ENCODE data around the gene CAND2.
"Not testable (repeated sequence)": the region's sequence is repeated elsewhere in the genome, so short reads cannot be mapped to it uniquely, and the experiment has no call there.

The CAND2 gene

DNA sequence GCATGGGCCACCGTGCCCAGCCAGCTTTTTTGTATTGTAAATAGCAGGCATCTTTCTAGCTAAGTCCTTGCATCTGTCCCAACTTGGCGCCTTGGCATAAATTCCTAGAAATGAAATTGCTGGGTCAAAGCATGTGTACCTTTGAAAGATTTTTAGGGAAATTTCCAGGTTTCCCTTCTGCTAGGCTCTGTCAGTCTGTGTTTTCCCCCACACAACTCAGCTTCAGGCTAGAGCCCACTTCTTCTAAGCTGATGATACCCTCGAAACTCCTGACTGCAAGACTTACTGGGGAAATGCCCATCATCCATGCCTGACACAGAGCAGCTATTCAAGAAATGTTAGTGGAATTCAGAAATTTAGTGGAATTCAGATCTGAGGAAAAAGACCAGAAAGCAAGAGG, 55.7 kb downstream of the CAND2 start:
- in situ Hi-C loops (cut with MboI; ENCODE audit: low sequenced_read_pairs), result no loop called here

DNA sequence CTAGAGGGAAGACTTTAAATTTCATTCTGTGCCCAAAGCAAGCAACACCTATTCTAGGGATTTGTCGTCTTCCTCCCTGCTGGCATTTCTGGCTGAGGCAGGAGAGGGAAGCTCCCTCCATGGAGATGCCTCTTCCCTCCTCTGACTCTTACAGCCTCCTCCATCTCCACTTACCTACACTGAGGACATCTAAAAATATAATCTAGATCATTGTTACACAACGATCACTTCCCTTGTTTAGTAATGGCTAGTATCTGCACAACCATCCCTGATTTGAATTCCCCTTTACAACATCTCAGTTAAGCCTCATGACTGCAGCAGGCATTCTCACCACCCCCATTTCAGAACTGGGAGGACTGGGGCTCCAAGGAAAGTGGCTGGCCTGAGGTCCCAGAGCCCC, 57.4 kb downstream of the CAND2 start:
- in situ Hi-C loops (cut with MboI; ENCODE audit: low sequenced_read_pairs), result not testable (repeated sequence)

DNA sequence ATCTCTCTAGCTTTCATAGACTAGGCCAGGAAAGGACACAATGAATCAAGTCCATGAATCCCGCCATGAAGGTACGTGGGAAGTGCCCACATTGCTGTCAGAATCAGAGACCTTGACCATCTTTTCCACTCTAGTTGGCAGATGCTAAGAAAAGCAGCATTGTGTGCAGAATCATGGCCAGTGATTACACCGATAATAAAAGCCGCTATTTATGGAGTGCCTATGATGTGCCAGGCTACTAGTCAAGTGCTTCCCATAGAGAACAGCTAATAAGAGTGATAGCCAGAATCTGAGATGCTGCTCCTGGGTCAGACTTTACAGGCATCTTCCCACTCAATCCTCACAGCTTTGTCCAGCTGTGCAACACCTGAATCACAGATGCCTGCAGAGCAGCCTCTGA, 58.1 kb downstream of the CAND2 start:
- in situ Hi-C loops (cut with MboI; ENCODE audit: low sequenced_read_pairs), result no loop called here

DNA sequence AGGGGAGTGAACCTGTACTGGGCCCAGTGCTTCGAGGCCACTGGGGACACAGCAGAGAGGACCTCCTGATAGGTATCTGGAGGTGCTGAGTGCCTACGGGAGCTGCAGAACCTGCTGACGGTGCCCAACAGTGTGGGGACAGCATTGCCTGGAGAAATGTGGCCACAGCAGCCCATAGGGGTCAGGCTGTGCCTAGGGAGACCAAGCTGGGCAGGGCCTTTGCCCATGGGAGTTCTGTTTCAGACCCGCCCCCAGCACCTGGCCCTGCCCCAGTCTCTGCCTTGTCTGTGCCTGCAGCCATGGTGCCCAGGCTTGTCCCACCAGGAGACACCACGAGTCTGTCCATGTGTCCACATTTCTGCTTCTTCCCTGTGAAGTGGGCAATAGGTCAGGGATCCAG, 60.1 kb downstream of the CAND2 start:
- in situ Hi-C loops (cut with MboI; ENCODE audit: low sequenced_read_pairs), result no loop called here

DNA sequence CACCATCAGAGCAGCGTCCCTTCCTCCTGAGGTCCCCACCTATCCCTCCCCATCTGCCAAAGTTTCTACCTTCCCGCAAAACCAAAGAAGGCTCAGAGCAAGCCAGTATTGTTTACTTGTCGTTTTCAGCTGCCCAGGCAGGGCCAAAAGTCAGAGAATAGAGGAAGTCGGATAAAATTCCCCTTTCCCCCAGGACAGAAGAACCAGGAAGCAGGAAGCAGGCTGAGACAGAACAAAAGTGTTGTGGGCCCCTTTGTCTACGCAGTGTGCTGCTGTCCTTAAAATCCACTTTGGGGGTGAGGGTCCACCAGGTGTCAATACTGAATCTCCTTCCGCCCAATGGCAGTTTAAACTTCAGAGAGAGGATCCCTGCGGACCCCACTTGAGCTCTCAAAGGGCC, 63.4 kb downstream of the CAND2 start:
- in situ Hi-C loops (cut with MboI; ENCODE audit: low sequenced_read_pairs), result no loop called here

DNA sequence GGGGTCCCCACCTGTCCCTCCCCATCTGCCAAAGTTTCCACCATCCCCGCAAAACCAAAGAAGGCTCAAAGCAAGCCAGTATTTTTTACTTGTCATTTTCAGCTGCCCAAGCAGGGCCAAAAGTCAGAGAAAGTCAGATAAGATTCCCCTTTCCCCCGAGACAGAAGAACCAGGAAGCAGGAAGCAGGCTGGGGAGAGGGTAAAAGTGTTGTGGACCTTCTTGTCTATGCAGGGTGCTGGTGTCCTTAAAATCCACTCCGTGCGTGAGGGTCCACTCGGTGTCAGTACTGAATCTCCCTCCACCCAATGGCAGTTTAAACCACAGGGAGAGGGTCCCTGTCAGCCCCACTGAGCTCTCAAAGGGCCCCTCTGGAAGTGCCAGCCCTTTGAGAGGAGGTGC, 65.1 kb downstream of the CAND2 start:
- in situ Hi-C loops (cut with MboI; ENCODE audit: low sequenced_read_pairs), result no loop called here

DNA sequence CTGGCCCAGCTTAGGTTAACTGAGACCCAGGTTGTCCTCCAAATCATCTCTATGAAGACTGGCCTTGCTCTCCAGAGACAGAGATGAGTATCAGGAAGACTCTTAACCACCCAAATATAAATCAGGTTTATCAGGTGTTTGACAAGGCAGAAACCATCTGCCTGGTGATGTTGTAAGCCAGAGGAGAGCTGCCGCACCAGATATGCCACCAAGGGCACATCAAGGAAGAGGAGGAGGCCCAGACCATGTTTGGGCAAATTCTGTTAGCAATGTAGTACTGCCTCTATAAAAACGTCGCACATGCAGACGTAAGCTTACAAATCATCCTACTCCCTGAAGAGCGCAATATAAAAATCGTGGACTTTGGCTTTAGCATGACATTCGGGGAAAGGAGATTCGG, 65.9 kb downstream of the CAND2 start:
- in situ Hi-C loops (cut with MboI; ENCODE audit: low sequenced_read_pairs), result no loop called here

DNA sequence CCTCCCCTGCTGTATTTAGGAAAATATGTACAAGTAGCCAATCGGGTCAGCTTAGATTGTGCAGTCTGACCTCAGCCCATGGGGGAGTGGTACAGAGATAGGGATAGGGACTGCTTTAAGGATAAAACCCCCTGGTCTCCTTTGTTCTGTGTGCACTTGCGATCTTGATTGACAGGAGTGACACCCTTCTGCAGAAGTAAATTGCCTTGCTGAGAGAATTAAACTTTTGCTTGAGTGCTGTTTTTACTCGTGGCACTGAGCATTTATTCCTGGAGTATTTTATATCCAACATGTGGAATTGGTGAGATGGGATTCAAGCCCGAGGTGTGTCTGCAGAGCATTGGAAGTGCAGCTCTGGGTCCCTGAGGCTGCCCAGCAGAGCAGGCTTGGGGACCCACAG, 68.8 kb downstream of the CAND2 start:
- in situ Hi-C loops (cut with MboI; ENCODE audit: low sequenced_read_pairs), result no loop called here

DNA sequence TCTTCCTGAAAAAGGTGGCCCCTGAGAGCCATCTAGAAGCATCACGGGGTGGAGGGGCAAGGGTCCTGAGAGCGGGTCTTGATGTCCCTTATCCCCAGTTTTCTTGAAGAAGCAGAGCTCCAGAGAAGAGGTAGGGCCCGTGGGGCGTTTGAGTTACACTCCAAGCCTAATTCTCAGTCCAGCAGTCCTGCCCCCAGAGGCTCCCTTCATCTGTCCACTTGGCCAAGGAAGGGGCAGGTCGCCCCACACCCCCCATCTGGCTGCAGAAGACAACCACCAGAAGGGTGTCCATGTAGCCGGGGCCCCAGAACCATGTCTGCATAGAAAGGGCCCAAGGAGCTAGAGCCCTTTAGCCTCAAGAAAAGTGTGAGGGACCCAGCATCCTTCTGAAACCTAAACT, 70.4 kb downstream of the CAND2 start:
- in situ Hi-C loops (cut with MboI; ENCODE audit: low sequenced_read_pairs), result no loop called here

DNA sequence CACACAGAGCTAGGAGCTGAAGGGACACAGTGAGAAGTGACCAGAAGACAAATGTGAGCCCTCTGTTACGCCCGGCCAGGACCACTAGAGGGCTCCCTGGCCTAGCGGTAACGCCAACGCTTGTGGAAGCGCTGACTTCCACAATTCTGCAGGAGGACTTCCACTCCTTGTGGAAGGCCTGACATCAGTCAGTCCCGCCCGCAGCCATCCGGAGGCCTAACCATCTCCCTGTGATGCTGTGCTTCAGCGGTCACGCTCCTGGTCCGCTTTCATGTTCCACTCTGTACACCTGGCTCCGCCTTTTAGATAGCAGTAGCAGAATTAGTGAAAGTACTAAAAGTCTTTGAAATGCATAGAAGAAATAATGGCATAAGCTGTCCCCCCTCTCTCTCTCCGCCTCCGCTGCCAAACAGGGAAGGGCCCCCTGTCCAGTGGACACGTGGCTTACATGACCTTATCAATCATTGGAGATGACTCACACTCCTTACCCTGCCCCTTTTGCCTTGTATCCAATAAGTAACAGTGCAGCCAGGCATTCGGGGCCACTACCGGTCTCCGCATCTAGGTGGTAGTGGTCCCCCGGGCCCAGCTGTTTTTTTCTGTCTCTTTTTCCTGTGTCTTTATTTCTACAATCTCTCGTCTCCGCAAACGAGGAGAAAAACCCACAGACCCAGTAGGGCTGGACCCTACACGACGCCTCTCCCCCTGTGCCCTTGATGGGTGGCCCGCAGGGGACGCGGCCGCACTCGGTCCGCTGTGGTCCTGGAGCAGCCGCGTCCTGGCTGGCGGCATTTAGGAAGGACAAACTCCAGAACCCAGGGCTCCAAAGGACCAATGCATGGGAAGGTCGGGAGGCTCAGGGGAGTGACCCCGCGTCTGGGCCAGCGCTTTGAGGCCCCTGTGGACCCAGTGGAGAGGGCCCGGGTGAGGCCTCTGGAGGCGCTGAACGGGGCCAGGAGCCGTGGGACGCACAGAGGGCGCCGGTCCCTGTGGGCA, 71.9 kb downstream of the CAND2 start:
- in situ Hi-C loops (cut with MboI; ENCODE audit: low sequenced_read_pairs), result no loop called here

DNA sequence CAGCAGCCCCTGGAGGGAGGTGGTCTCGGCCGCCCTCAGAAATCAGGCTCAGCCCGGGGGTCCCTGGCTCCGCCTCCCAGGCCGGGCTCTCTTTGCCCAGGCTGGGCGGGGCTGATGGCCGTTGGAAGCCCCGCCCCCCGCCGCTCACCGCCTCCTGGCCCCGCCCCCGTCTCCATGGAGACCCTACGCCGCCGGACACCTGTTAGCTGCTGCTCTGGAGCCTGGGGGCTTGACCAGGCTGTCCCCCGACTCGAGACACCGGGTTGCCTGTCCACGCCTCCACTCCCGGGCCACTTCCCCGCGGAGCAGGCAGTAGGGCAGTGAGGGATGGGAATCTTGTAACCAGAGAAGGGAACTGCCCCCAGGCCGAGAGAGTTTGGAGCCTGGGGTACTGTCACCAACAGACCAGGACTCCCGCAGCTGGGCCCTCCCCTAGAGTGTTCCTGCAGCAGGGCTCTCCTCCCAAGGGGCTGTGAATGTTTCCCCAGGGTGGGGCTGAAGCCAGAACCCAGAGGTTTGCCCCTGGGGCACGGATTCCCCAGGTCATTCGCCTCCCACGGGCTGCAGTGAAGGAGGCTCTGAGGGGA, 72.6 kb downstream of the CAND2 start:
- in situ Hi-C loops (cut with MboI; ENCODE audit: low sequenced_read_pairs), result no loop called here

DNA sequence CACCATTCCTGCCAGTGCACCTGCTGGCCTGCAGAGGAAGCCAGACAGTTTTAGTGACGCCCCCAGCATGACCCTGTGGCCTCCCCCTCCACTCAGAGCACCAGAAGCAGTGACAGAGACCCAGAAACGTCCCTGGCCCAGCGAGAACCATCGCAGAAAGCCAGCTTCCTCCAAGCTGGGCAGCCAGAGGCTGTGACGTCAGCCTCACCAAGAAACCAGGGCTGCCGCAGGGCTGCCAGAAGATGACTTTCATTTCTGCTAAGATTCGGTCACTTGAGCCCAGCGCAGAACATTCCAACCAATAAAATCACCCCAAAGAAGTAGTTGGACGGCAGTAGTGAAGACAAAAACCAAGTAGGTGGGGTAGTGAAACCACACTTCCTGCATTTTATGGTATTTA, 74.5 kb downstream of the CAND2 start:
- in situ Hi-C loops (cut with MboI; ENCODE audit: low sequenced_read_pairs), result no loop called here

DNA sequence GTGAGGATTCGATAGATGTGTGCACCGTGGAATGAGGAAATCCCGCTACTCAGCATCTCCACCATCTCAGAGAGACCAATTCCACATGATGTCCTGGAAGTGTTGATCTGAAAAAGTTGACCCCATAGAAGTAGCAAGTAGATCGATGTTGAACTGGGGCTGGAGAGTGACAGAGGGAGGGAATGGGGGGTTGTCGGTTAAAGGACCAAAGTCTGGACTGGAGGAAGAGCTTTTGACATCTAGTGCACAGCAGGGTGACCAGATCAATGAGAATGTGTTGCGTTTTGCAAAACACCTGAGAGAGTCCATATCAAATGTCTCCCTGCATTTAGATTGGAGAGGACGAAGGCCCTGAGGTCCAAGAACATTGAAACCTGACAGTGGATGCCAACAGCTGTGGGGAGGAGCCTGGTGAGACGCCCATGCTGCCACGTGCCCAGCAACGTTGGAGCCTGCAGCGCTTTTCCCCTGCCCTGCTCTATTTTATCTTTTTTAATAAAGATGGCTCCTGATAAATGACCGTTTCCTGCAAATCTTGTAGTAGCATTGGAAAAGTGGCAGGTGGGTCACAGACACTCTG, 75.0 kb downstream of the CAND2 start:
- in situ Hi-C loops (cut with MboI; ENCODE audit: low sequenced_read_pairs), result no loop called here

DNA sequence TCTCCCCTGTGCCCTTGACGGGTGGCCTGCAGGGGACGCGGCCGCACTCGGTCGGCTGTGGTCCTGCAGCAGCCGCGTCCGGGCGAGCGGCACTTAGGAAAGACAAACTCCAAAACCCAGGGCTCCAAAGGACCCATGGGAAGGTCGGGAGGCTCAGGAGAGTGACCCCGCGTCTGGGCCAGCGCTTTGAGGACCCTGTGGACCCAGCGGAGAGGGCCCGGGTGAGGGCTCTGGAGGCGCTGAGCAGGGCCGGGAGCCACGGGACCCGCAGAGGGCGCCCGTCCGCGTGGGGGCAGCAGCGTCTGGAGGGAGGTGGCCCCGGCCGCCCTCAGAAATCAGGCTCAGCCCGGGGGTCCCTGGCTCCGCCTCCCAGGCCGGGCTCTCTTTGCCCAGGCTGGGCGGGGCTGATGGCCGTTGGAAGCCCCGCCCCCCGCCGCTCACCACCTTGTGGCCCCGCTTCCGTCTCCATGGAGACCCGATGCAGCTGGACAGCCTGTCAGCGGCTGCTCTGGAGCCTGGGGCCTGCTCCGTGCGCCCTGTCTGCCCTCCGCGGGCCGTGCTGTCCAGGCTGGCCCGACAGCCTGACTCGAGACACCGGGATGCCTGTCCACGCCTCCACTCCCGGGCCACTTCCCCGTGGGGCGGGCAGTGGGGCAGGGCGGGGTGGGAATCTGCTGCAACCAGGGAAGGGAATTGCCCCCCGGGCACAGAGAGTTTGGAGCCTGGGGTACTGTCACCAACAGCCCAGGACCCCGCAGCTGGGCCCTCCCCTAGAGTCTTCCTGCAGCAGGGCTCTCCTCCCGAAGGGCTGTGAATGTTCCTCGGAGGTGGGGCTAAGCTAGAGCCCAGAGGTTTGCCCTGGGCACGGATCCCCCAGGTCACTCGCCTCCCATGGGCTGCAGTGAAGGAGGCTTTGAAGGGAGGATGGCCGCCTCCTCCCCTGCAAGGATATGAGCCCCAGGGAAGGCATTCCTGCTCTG, 79.7 kb downstream of the CAND2 start:
- in situ Hi-C loops (cut with MboI; ENCODE audit: low sequenced_read_pairs), result no loop called here

DNA sequence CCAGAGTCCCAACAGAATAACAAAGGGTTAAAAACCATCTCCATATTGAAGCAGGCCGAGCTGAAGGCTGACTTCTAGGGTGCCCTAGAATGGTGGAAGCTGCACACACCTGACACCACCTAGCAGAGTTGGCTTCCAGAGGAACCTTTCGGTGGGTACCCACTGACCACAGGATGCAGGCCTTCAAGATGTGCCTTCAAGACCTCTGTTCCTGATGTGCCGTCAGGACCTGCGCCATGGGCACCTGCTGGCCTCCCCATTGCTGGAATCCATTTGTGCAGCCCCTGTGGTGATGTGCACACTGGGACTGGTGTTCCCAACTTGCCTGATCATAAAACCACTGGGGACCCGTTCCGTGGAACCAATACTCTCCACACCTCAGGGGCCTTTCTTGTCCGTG, 80.6 kb downstream of the CAND2 start:
- in situ Hi-C loops (cut with MboI; ENCODE audit: low sequenced_read_pairs), result no loop called here

DNA sequence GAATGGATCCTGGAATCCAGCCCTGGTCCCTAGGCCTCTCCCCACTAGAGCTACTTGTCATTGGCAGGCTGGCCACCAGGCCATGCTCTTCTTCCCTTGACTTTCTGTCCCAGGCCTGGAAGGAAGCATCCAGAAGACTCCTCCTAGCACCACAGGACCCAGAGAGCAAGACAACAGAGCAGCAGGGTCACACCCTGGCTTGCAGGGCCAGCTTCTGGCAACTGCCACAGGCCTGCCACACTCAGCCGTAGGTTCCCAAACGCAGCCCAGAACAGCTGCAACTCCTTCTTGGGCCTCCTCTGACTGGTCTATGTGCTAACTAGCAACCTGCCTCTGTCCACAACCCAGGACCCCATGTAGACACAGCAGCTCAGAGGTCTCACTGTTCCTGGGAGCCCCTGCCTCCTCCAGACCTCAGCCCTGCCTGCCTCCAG, 81.7 kb downstream of the CAND2 start:
- in situ Hi-C loops (cut with MboI; ENCODE audit: low sequenced_read_pairs), result no loop called here

DNA sequence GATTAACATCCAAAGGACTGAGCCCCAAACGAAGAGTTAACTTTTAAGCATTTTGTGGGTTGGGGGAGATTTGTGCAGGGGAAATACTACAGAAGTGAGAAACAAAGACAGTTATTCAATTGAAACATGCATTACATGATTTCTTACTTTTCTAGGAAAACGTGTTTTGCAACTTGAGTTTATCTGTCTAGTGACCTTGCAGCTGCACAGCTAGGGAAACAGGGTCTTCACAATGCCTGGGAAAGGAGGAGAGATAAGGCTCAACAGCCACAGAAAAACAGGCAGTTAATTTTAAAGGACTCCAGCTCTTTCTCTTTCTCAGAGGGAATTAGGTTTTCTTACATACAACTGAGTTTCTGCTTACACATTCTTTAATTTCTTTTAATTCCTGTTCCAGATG, 82.3 kb downstream of the CAND2 start:
- in situ Hi-C loops (cut with MboI; ENCODE audit: low sequenced_read_pairs), result not testable (repeated sequence)

DNA sequence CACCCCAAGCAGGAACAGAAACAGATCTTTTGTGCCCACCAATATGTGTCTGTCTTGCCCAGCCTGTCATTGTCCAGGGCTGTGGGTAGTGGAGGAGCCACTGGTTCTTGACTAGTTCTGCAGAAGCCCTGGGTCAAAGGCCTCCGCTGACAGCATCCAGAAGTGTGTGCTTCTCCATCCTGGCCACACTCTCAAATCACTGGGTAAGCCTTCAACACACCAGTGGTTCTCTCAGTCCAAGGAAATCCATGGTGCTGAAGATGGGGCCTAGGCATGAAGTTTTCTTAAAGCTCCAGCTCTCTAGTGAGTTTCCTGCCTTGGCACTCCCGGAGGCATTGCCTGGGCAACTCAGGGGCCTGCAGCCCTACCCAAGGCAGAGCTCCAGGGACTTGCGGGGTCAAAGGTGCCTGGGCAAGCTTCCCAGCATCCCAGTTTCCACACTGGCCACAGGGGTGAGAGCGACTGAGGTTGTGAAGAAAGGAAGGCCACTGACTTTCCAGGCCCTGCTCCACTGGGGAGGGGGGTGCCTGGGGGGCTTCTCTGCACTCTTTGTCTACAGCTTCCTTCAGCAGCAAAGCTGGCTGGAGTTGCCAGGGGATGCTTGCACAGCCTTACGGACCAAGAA, 82.8 kb downstream of the CAND2 start:
- in situ Hi-C loops (cut with MboI; ENCODE audit: low sequenced_read_pairs), result no loop called here

DNA sequence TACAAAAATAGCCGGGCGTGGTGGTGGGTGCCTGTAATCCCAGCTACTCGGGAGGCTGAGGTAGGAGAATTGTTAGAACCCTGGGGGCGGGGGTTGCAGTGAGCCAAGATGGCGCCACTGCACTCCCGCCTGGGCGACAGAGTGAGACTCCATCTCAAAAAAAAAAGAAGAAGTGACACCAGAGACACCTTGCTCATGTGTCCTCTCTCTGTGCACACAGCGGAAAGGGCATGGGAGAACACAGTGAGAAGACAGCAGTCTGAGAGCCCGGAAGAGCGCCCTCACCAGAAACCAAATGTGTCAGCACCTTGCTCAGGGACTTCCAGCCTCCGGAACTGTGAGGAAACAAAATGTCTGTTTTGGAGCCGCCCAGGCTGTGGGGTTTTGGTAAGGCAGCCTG, 85.4 kb downstream of the CAND2 start:
- in situ Hi-C loops (cut with MboI; ENCODE audit: low sequenced_read_pairs), result not testable (repeated sequence)
